LNCaP clone FGC (cell line): Measurements from ENCODE around the gene CENPP.
A peak's percentile ranks its signal among the peaks of the same experiment; 100 is the strongest.

Source experiments
- DNase-seq: peaks from one replicate; pipeline ENCODE4 v3.0.0-alpha.2; 2011; ENCODE audit warnings: low read depth
- H3K4me3 ChIP-seq: 2 replicates; pipeline ENCODE4 v1.5.1; 2011; ENCODE audit warnings: mild to moderate bottlenecking, low read depth, low read length, control low read depth
- TF ChIP-seq, protein P1 (sequence below): IDR thresholded peaks from 2 replicates; pipeline ENCODE4 v1.5.1; 2012; ENCODE audit warnings: mild to moderate bottlenecking; ENCODE audit not compliant: control insufficient read depth, insufficient read depth; ENCODE audit errors: extremely low read depth

The CENPP gene

DNA sequence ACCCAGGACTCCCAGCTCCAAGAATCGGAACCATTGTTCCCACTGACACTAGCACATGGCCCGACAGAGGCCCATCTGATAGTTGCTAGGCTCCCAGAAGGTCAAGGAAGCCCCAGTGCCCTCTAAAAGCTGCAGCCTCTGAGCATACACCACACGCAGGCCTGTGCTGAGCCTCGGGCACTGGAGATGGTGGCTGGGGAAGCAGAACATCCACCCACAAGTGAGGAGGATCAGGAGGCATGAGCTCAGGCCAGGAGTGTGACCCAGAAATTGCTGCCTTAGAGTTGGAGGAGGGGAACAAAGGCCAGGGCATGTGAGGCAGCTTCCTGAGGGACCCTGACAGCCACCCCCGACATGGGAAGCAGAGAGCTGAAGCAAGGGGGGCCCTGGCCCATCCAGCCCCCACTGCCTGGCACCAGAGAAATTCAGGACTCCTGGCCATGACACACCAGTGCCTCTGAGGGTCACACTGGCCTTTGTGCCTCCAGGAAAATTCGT is 322.8 kb downstream of the CENPP start:
- TF ChIP-seq, protein P1, sequence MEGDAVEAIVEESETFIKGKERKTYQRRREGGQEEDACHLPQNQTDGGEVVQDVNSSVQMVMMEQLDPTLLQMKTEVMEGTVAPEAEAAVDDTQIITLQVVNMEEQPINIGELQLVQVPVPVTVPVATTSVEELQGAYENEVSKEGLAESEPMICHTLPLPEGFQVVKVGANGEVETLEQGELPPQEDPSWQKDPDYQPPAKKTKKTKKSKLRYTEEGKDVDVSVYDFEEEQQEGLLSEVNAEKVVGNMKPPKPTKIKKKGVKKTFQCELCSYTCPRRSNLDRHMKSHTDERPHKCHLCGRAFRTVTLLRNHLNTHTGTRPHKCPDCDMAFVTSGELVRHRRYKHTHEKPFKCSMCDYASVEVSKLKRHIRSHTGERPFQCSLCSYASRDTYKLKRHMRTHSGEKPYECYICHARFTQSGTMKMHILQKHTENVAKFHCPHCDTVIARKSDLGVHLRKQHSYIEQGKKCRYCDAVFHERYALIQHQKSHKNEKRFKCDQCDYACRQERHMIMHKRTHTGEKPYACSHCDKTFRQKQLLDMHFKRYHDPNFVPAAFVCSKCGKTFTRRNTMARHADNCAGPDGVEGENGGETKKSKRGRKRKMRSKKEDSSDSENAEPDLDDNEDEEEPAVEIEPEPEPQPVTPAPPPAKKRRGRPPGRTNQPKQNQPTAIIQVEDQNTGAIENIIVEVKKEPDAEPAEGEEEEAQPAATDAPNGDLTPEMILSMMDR = no peak
- no peak for DNase-seq
- H3K4me3 ChIP-seq = no peak overlapping the region

GRCh38 chr9:92649007-92649406 is 323.3 kb downstream of the CENPP start:
- TF ChIP-seq, protein P1 = no peak
- no peak overlapping the region for H3K4me3 ChIP-seq
- DNase-seq = no peak

DNA sequence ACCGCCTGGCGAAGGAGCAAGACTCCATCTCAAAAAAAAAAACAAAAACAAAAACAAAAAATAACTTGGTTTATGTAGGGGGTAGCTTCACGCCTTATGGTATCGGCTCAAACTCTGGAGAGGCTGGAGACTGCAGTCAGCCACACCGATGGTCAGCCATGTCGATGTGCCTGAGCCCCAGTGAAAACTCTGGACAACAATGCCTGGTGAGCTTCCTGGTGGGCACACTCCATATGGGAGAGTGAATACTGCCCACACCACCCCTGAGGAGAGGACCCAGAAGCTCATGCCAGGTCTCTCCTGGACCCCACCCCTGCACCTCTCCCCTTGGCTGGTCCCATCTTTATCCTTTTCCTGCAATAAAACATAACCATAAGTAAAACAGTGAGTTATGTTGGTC is 324.5 kb downstream of the CENPP start:
- H3K4me3 ChIP-seq = no peak overlapping the region
- no peak for DNase-seq
- TF ChIP-seq, protein P1 = no peak

GRCh38 chr9:92650839-92651621 is 325.3 kb downstream of the CENPP start:
- no peak overlapping the region for H3K4me3 ChIP-seq
- TF ChIP-seq, protein P1 = no peak
- no peak for DNase-seq

DNA sequence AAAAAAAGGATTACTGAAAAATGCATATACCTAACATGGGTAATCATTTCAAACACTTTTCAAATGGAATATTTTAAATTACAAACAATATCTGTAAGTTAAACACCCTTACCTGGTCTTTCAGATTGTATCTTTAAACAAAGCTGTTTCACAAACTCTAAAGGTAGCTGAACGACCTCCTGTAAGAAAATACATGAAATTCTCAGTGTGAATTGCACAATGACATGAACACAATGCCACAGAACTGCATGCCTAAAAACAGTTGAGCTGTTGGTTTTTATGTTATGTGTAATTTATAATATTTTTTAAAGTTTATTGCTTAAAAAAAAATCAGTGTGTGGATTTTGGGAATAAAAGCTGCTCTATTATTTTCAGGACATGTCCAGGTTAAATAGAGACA is 326.7 kb downstream of the CENPP start:
- H3K4me3 ChIP-seq = no peak overlapping the region
- DNase-seq = no peak
- TF ChIP-seq, protein P1 = no peak

DNA sequence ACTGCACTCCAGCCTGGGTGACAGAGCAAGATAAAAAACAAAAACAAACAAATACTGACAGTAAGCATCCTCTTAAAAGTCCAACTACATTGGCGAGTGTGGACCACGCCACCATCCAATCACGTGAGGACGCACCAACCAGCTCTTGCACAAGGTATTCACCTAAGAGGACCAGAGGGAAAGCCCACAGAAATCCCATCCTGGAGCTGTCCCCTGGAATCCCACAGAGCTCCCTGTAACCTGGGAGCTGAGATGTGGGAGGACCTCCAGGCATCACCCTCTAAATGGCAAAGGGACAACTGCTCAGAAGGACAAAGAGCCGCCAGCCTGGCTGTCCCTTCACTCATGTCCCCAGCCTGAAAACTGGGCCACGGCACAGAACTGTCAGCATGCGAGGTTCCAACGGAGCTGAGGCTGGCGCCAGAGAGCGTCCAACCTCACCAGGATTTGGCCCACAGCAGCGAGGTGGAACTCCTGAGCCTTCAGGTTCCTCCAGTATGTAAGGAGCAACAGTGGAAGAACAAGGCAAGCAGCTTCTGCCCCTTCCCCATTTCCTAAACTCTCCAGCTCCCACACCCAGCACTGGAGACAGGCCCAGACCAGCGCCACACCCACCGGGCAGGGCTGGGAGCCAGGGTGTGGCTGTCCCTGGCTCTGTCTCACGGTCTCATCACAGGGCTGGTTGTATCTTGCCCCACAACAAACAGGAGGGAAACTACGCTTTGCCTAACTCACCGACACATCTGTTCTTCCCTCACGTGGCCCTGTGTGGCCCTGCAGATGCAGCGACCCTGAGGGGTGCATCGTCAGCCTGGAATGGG is 328.9 kb downstream of the CENPP start:
- TF ChIP-seq, protein P1 = peak; percentile 25
- peak; percentile 92 for DNase-seq
- H3K4me3 ChIP-seq = no peak overlapping the region
